DMS53 treated with DMSO at 0.1 percent for 48 hours (cell line): ENCODE measurements around the gene RBAK.
"Not testable (repeated sequence)": the region's sequence is repeated elsewhere in the genome, so short reads cannot be mapped to it uniquely, and the experiment has no call there.

Experiments
- DNase-seq: peaks from one replicate; lab custom pipeline; 2025; ENCODE audit not compliant: unreplicated experiment; lab: John Stamatoyannopoulos, UW

Gene RBAK

GRCh38 chr7:5045558-5046396 lies at the start of gene RBAK:
RBAK (plus strand) TSS chr7:5045860; CDS start chr7:5048077, 2,217 bp downstream.
- peak; percentile 89 for DNase-seq

GRCh38 chr7:4996696-4997222 lies 48.9 kb upstream of the RBAK start:
- no peak for DNase-seq

GRCh38 chr7:4998244-4998643 lies 47.4 kb upstream of the RBAK start:
- DNase-seq = no peak

GRCh38 chr7:4998910-4999309 lies 46.8 kb upstream of the RBAK start:
- DNase-seq = no peak

- DNase-seq = no peak
Observed at GRCh38 chr7:4999369-4999950, 46.2 kb upstream of the RBAK start.

GRCh38 chr7:5001003-5001402 lies 44.7 kb upstream of the RBAK start:
- no peak for DNase-seq

- DNase-seq = no peak
Observed at GRCh38 chr7:5001911-5002310, 43.7 kb upstream of the RBAK start.

- no peak for DNase-seq
Observed at GRCh38 chr7:5005066-5005465, 40.6 kb upstream of the RBAK start.

- no peak for DNase-seq
Observed at GRCh38 chr7:5012985-5013384, 32.7 kb upstream of the RBAK start.

- DNase-seq = not testable (repeated sequence)
Observed at GRCh38 chr7:5015936-5016335, 29.7 kb upstream of the RBAK start.

GRCh38 chr7:5017626-5018025 lies 28.0 kb upstream of the RBAK start:
- DNase-seq = not testable (repeated sequence)

- no peak for DNase-seq
Observed at GRCh38 chr7:5020098-5020497, 25.6 kb upstream of the RBAK start.

GRCh38 chr7:5020976-5021550 lies 24.6 kb upstream of the RBAK start:
- not testable (repeated sequence) for DNase-seq

GRCh38 chr7:5023626-5024025 lies 22.0 kb upstream of the RBAK start:
- DNase-seq = not testable (repeated sequence)

- DNase-seq = not testable (repeated sequence)
Observed at GRCh38 chr7:5027796-5028410, 17.8 kb upstream of the RBAK start.

- not testable (repeated sequence) for DNase-seq
Observed at GRCh38 chr7:5033186-5033585, 12.5 kb upstream of the RBAK start.

GRCh38 chr7:5035276-5035675 lies 10.4 kb upstream of the RBAK start:
- DNase-seq = no peak

GRCh38 chr7:5036446-5036845 lies 9.2 kb upstream of the RBAK start:
- DNase-seq = no peak

- DNase-seq = no peak
Observed at GRCh38 chr7:5041047-5041446, 4.6 kb upstream of the RBAK start.

GRCh38 chr7:5043661-5044060 lies 2.0 kb upstream of the RBAK start:
- DNase-seq = no peak

GRCh38 chr7:5046397-5046732 lies 705 bp downstream of the RBAK start:
- DNase-seq = not testable (repeated sequence)

GRCh38 chr7:5047127-5047526 lies 1.5 kb downstream of the RBAK start:
- DNase-seq = not testable (repeated sequence)
